Loucy (cell line): Measurements from ENCODE around the gene TRMT61B.

Experiments used
- H2AFZ ChIP-seq: fragments of 200-600 bp; sonication (generic); 2 replicates; pipeline ENCODE4 v1.6.0; 2016; ENCODE audit warnings: antibody characterized with exemption, mild to moderate bottlenecking, low read length, moderate library complexity
- H3F3A ChIP-seq: fragments of 200-600 bp; 2 replicates; pipeline ENCODE4 v1.6.0; 2016; ENCODE audit warnings: antibody characterized with exemption, low read depth, mild to moderate bottlenecking
- H3K27me3 ChIP-seq: fragments of 200-600 bp; sonication (generic); 2 replicates; pipeline ENCODE4 v1.6.1; 2014; ENCODE audit warnings: low read length, mild to moderate bottlenecking; ENCODE audit not compliant: insufficient read depth, poor library complexity, severe bottlenecking
- H3K36me3 ChIP-seq: fragments of 200-600 bp; sonication (generic); 2 replicates; pipeline ENCODE4 v1.6.1; 2016; ENCODE audit warnings: low read length; ENCODE audit not compliant: insufficient read depth
- H3K4me1 ChIP-seq: fragments of 200-600 bp; sonication (generic); 2 replicates; pipeline ENCODE4 v1.5.1; 2014; ENCODE audit warnings: low read length, mild to moderate bottlenecking; ENCODE audit not compliant: insufficient read depth, poor library complexity, severe bottlenecking
- H3K4me2 ChIP-seq: fragments of 200-600 bp; sonication (generic); 2 replicates; pipeline ENCODE4 v1.6.0; 2014; ENCODE audit warnings: antibody characterized with exemption, low read length, low read depth, mild to moderate bottlenecking; ENCODE audit not compliant: poor library complexity, severe bottlenecking
- H3K4me3 ChIP-seq: fragments of 200-600 bp; sonication (generic); 2 replicates; pipeline ENCODE4 v1.5.1; 2014; ENCODE audit warnings: low read length, mild to moderate bottlenecking, mixed read lengths; ENCODE audit not compliant: poor library complexity, severe bottlenecking
- H3K79me2 ChIP-seq: fragments of 200-600 bp; sonication (generic); 2 replicates; pipeline ENCODE4 v1.6.1; 2014; ENCODE audit warnings: low read length; ENCODE audit not compliant: insufficient read depth
- H3K9ac ChIP-seq: fragments of 200-600 bp; sonication (generic); 2 replicates; pipeline ENCODE4 v1.6.0; 2014; ENCODE audit warnings: mild to moderate bottlenecking, low read depth, low read length, moderate library complexity; ENCODE audit not compliant: poor library complexity, severe bottlenecking
- H3K9me2 ChIP-seq: fragments of 200-600 bp; sonication (generic); replicated peaks from 2 replicates; pipeline ENCODE4 v1.6.1; 2016; ENCODE audit warnings: low read depth, low read length, mixed read lengths
- H3K9me3 ChIP-seq: fragments of 200-600 bp; sonication (generic); 2 replicates; pipeline ENCODE4 v1.6.1; 2014; ENCODE audit warnings: mild to moderate bottlenecking, antibody characterized with exemption, low read length, low read depth; ENCODE audit not compliant: insufficient read depth
- H4K20me1 ChIP-seq: fragments of 200-600 bp; sonication (generic); 2 replicates; pipeline ENCODE4 v1.6.0; 2014; ENCODE audit warnings: antibody characterized with exemption, low read length, mild to moderate bottlenecking; ENCODE audit not compliant: insufficient read depth, poor library complexity, severe bottlenecking
- CTCF ChIP-seq: fragments of 200-600 bp; sonication (generic); conservative IDR thresholded peaks from 2 replicates; pipeline ENCODE4 v1.5.1; 2014; ENCODE audit warnings: mild to moderate bottlenecking, antibody characterized with exemption, low read length
- EZH2phosphoT487 ChIP-seq: fragments of 200-600 bp; IDR thresholded peaks from 2 replicates; pipeline ENCODE4 v1.6.1; 2018; ENCODE audit warnings: antibody characterized with exemption, mild to moderate bottlenecking, moderate library complexity, borderline replicate concordance

The TRMT61B gene

DNA sequence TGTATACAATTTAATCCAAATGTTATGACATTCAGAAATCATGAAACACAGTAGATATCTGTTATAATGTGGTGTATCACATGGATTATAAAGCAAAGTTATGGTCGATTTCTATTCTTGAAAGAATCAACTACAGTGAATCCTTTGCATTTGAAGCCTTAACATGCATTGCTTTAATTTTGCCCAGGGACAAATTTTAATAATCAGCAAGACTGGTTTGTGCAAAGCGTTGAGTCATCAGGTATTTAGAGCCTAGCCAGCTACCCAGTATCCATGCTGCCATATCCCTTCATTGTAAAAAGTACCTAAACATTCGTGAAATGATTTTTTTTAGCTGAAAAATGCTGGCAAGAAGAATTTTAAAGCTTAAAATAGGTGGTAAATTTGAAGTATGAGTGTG lies 68.4 kb downstream of the TRMT61B start:
- Histone ChIP-seq H3K4me3 (no peak overlapping the region), H3K9me2 (no peaks in the 10 kb centered on the region), H3F3A (no peaks in the 10 kb centered on the region), H3K9ac (no peak overlapping the region), H2AFZ (no peak overlapping the region), H3K9me3 (no peaks in the 10 kb centered on the region), H3K79me2 (peaks cover 7% of the 10 kb centered on the region; the same call in 1 of the 2 replicates), H3K4me1 (no peaks in the 10 kb centered on the region), H3K4me2 (no peak overlapping the region), H3K27me3 (no peaks in the 10 kb centered on the region), H3K36me3 (peaks cover 67% of the 10 kb centered on the region), H4K20me1 (peaks cover 12% of the 10 kb centered on the region)
- TF ChIP-seq EZH2phosphoT487 (no peak), CTCF (no peak)
